CD4-positive, alpha-beta T cell (primary cell): Measurements from ENCODE around the gene MICAL2. TPM values are rescaled to one million over a fixed set of nuclear protein-coding genes. Genes with fewer than 3 reads are reported as not detected.

ENCODE experiments used
- ATAC-seq: fragments of 200-7000 bp; cut with Tn5 transposase; one replicate; pipeline ENCODE4 v1.10.0; 2022; ENCODE audit warnings: mild to moderate bottlenecking; ENCODE audit not compliant: poor library complexity
- CTCF ChIA-PET: fragments of 350-600 bp; sonication (Branson Sonifier 250); formaldehyde crosslinking; loops from one replicate; lab custom pipeline; 2021; ENCODE audit warnings: antibody characterized with exemption, inconsistent platforms; lab: Charles Lee
- POLR2A ChIA-PET: fragments of 350-600 bp; sonication (Branson Sonifier 250); formaldehyde crosslinking; loops from one replicate; lab custom pipeline; 2021; ENCODE audit warnings: antibody characterized with exemption, inconsistent platforms; lab: Charles Lee
- DNase-seq, 14 experiments: peaks; one replicate each; pipeline ENCODE4 v3.0.0-alpha.2; 2013 to 2020; ENCODE audit warnings: mixed read lengths in 2 of 14
- H3K27ac ChIP-seq, 2 donors: one replicate each; pipeline versions ENCODE4 v1.5.1 to v1.7.0; 2013; ENCODE audit warnings: low read length in 2 of 2, low read depth in 1 of 2, mild to moderate bottlenecking in 1 of 2
- H3K27me3 ChIP-seq, 2 experiments: 1 replicate in 1 of 2; 2 replicates in 1 of 2; pipeline versions ENCODE4 v1.6.1 to v1.7.0; 2013; ENCODE audit warnings: low read length in 2 of 2, control low read depth in 1 of 2, mild to moderate bottlenecking in 1 of 2, moderate library complexity in 1 of 2; ENCODE audit not compliant: insufficient read depth in 2 of 2, control insufficient read depth in 1 of 2
- H3K36me3 ChIP-seq: one replicate; pipeline ENCODE4 v1.6.1; 2013; ENCODE audit warnings: low read length, control low read depth; ENCODE audit not compliant: insufficient read depth
- H3K4me1 ChIP-seq: one replicate; pipeline ENCODE4 v1.6.1; 2013; ENCODE audit warnings: low read length, control low read depth; ENCODE audit not compliant: insufficient read depth
- H3K4me3 ChIP-seq: one replicate; pipeline ENCODE4 v1.5.1; 2013; ENCODE audit warnings: mild to moderate bottlenecking, low read length, moderate library complexity
- H3K9me3 ChIP-seq, 2 experiments: 1 replicate in 1 of 2; 2 replicates in 1 of 2; pipeline versions ENCODE4 v1.6.1 to v1.7.0; 2013; ENCODE audit warnings: low read length in 2 of 2, mild to moderate bottlenecking in 2 of 2, control low read depth in 1 of 2, moderate library complexity in 1 of 2; ENCODE audit not compliant: control insufficient read depth in 1 of 2, insufficient read depth in 1 of 2
- H3K27ac Mint-ChIP-seq: one replicate; pipeline ENCODE4 v1.8.0; 2020; ENCODE audit warnings: mixed read lengths
- H3K27me3 Mint-ChIP-seq: one replicate; pipeline ENCODE4 v1.8.0; 2021; ENCODE audit warnings: mixed read lengths
- H3K36me3 Mint-ChIP-seq: one replicate; pipeline ENCODE4 v1.8.0; 2021; ENCODE audit warnings: low read depth, mixed read lengths
- H3K4me1 Mint-ChIP-seq: one replicate; pipeline ENCODE4 v1.8.0; 2021; ENCODE audit warnings: low read depth, mixed read lengths
- H3K4me3 Mint-ChIP-seq: one replicate; pipeline ENCODE4 v1.8.0; 2020; ENCODE audit warnings: mild to moderate bottlenecking, mixed read lengths
- H3K9me3 Mint-ChIP-seq: one replicate; pipeline ENCODE4 v1.8.0; 2020; ENCODE audit warnings: mixed read lengths
- intact Hi-C, 2 experiments: fragments of 100-400 bp; cut with DNase I in 1 of 2; cut with micrococcal nuclease in 1 of 2; formaldehyde crosslinking; loops; one replicate each; pipeline versions ENCODE4 v1.15.1 to v1.9.0; 2023 to 2025; cut with DNase I, micrococcal nuclease
- total RNA-seq, 174 experiments: library from RNA in 2 of 174; stranded (reverse) in 2 of 174; gene quantifications; one replicate each; pipeline ENCODE4 v1.2.3 and lab custom pipeline; 2021 to 2026
- TF ChIP-seq, protein P1 (sequence below): fragments of 200-600 bp; IDR thresholded peaks from one replicate; pipeline ENCODE4 v1.8.0; 2022; ENCODE audit warnings: antibody characterized with exemption, mild to moderate bottlenecking

The MICAL2 gene
- total RNA-seq, 2 experiments from 2014 or later: 12.8 to 14.1 TPM

DNA sequence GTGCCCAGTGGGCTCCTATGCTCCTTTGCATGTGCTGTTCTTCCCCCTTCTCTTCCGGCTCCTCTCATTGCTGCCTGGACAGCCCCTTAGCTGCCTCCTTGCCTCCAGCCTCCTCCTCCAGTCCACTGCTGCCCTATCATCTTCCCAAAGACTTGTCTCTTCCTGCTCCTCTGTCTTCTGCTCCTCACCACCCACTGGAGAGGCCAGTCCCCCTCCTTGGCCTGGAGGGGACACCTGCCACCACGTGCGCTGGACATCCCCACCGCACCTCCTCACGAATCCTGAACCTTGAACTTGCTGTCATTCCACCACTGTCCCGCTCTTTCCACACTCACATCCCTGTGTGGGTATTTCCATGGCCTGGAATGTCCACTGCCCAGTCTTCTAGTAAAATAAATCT, 49.8 kb downstream of the MICAL2 start:
- intact Hi-C loops: no loop called here
- H3K36me3 ChIP-seq: no peaks in the 10 kb centered on the region
- H3K9me3 ChIP-seq: no peaks in the 10 kb centered on the region
- H3K27me3 ChIP-seq: no peaks in the 10 kb centered on the region
- ATAC-seq (no peak), DNase-seq (no peak)
- peaks cover 25% of the 10 kb centered on the region for H3K4me1 Mint-ChIP-seq
- no peak overlapping the region for H3K27ac Mint-ChIP-seq
- POLR2A ChIA-PET: no interaction called here
- H3K36me3 Mint-ChIP-seq: no peaks in the 10 kb centered on the region
- CTCF ChIA-PET: no interaction called here
- H3K27me3 Mint-ChIP-seq: no peaks in the 10 kb centered on the region
- no peak overlapping the region for H3K4me3 Mint-ChIP-seq
- peaks cover 25% of the 10 kb centered on the region for H3K4me1 ChIP-seq
- H3K27ac ChIP-seq: no peak overlapping the region
- no peak overlapping the region for H3K4me3 ChIP-seq
- no peaks in the 10 kb centered on the region for H3K9me3 Mint-ChIP-seq
- TF ChIP-seq, protein P1, sequence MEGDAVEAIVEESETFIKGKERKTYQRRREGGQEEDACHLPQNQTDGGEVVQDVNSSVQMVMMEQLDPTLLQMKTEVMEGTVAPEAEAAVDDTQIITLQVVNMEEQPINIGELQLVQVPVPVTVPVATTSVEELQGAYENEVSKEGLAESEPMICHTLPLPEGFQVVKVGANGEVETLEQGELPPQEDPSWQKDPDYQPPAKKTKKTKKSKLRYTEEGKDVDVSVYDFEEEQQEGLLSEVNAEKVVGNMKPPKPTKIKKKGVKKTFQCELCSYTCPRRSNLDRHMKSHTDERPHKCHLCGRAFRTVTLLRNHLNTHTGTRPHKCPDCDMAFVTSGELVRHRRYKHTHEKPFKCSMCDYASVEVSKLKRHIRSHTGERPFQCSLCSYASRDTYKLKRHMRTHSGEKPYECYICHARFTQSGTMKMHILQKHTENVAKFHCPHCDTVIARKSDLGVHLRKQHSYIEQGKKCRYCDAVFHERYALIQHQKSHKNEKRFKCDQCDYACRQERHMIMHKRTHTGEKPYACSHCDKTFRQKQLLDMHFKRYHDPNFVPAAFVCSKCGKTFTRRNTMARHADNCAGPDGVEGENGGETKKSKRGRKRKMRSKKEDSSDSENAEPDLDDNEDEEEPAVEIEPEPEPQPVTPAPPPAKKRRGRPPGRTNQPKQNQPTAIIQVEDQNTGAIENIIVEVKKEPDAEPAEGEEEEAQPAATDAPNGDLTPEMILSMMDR: no peak

DNA sequence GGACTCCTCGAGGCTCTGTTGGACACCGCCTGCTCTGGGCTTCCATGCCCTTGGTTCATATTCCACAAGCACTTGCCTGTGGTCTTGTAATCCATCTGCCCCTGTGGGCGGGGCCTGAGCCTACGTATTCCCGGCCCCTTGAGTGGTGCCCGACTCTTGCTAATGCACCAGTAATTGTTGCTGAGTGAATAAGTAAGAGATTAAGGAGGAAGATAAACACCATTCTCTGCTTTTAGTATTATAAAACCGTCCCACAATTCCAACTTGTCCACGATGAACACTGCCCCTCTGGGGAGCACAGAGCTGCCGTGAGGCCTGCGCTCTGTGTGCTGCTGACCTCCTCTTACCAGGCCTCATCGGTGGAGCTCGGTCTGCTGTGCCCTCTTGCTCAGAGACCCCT, 50.3 kb downstream of the MICAL2 start:
- intact Hi-C loops: no loop called here
- peaks cover 25% of the 10 kb centered on the region for H3K4me1 ChIP-seq
- ChIA-PET CTCF (no interaction called here), POLR2A (no interaction called here)
- Mint-ChIP-seq H3K27me3 (no peaks in the 10 kb centered on the region), H3K4me1 (peaks cover 23% of the 10 kb centered on the region), H3K9me3 (no peaks in the 10 kb centered on the region), H3K27ac (no peak overlapping the region), H3K36me3 (no peaks in the 10 kb centered on the region), H3K4me3 (no peak overlapping the region)
- no peaks in the 10 kb centered on the region for H3K9me3 ChIP-seq
- H3K4me3 ChIP-seq: no peak overlapping the region
- no peak for ATAC-seq
- TF ChIP-seq, protein P1: no peak
- no peak for DNase-seq
- H3K27me3 ChIP-seq: no peaks in the 10 kb centered on the region
- no peaks in the 10 kb centered on the region for H3K36me3 ChIP-seq
- H3K27ac ChIP-seq: no peak overlapping the region

DNA sequence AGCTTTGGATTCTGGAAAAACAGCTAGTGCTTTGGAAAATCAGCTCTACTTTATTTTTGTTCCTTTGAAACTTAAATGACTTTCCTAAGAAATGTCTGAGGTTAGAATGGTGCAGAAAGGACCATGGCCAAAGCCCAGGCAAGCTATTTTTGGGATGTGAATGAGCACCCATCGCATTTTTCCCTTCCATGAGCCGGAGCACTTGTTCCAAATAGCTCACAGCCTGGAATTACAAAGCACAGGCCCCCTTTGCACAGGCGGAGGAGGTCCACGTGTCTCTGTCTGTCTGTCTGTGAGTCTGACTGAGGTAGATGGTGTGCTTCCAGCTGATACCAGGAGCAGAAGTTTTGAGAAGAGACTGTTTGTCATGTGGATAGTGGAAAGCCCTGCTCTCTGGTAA, 50.7 kb downstream of the MICAL2 start:
- ChIA-PET CTCF (no interaction called here), POLR2A (no interaction called here)
- Histone ChIP-seq H3K4me1 (peaks cover 23% of the 10 kb centered on the region), H3K36me3 (no peaks in the 10 kb centered on the region), H3K27me3 (no peaks in the 10 kb centered on the region), H3K4me3 (no peak overlapping the region), H3K9me3 (no peaks in the 10 kb centered on the region), H3K27ac (no peak overlapping the region)
- peaks cover 19% of the 10 kb centered on the region for H3K4me1 Mint-ChIP-seq
- H3K36me3 Mint-ChIP-seq: no peaks in the 10 kb centered on the region
- no peak overlapping the region for H3K27ac Mint-ChIP-seq
- intact Hi-C loops: no loop called here
- no peaks in the 10 kb centered on the region for H3K27me3 Mint-ChIP-seq
- DNase-seq (no peak), ATAC-seq (no peak)
- TF ChIP-seq, protein P1: no peak
- no peaks in the 10 kb centered on the region for H3K9me3 Mint-ChIP-seq
- no peak overlapping the region for H3K4me3 Mint-ChIP-seq
